Measurements from ENCODE around the gene TRIM66. TPM values are rescaled to one million over a fixed set of nuclear protein-coding genes. Genes with fewer than 3 reads are reported as not detected.

Gene TRIM66
- total RNA-seq, 1 donor from 2014 or later, result 40.1 TPM

GRCh38 chr11:8566613-8567210 is 115.8 kb downstream of the TRIM66 start:
- no peak for DNase-seq (ENCODE audit: low spot score)

- DNase-seq (ENCODE audit: low spot score), result no peak
These were observed 117.9 kb downstream of the TRIM66 start for GRCh38 chr11:8564526-8564925.

Other genes starting within 250 kb of the TRIM66 start
- 13.1 TPM for gene STK33, start 88.4 kb downstream of the TRIM66 start, total RNA-seq
- 976 TPM for gene RPL27A, start 127 bp upstream of the TRIM66 start, total RNA-seq
- gene AKIP1, start 228.5 kb upstream of the TRIM66 start, total RNA-seq, result 17.7 TPM